ENCODE results near the gene CPA5. TPM values are rescaled to one million over a fixed set of nuclear protein-coding genes. Genes with fewer than 3 reads are reported as not detected.

CPA5 gene
- total and polyA plus RNA-seq, 2 of the 8 experiments (the other 6 are each of a cell fraction or from before 2014, with no cell fraction given), result 0.12 TPM; not detected in 1

DNA sequence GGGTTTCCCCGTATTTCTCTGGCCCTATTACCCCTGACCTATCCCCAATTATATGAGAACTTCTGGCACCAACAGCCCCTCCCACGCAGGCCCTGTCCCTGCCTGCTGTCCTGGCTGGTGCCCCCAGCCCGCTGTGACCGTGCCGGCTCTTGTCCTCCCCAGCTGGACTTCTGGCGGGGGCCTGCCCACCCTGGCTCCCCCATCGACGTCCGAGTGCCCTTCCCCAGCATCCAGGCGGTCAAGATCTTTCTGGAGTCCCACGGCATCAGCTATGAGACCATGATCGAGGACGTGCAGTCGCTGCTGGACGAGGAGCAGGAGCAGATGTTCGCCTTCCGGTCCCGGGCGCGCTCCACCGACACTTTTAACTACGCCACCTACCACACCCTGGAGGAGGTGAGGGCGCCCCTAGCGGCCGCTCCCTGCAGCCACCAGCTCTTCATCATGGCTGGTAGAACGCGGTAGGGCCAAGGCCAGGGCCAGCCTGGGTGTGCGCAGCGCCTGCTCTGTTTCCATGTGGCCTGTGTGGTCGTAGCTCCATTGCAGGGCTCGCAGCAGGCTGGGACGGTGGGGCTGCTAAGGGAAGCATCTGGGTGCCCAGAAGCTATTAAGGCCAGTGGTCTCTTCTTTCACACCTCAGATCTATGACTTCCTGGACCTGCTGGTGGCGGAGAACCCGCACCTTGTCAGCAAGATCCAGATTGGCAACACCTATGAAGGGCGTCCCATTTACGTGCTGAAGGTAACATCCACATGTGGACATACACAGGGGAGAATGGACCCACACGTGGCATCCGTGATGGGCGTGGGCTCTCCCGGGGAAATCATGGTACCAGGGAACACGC, 37.1 kb downstream of the CPA5 start (continued):
- TF ChIP-seq, protein P1, sequence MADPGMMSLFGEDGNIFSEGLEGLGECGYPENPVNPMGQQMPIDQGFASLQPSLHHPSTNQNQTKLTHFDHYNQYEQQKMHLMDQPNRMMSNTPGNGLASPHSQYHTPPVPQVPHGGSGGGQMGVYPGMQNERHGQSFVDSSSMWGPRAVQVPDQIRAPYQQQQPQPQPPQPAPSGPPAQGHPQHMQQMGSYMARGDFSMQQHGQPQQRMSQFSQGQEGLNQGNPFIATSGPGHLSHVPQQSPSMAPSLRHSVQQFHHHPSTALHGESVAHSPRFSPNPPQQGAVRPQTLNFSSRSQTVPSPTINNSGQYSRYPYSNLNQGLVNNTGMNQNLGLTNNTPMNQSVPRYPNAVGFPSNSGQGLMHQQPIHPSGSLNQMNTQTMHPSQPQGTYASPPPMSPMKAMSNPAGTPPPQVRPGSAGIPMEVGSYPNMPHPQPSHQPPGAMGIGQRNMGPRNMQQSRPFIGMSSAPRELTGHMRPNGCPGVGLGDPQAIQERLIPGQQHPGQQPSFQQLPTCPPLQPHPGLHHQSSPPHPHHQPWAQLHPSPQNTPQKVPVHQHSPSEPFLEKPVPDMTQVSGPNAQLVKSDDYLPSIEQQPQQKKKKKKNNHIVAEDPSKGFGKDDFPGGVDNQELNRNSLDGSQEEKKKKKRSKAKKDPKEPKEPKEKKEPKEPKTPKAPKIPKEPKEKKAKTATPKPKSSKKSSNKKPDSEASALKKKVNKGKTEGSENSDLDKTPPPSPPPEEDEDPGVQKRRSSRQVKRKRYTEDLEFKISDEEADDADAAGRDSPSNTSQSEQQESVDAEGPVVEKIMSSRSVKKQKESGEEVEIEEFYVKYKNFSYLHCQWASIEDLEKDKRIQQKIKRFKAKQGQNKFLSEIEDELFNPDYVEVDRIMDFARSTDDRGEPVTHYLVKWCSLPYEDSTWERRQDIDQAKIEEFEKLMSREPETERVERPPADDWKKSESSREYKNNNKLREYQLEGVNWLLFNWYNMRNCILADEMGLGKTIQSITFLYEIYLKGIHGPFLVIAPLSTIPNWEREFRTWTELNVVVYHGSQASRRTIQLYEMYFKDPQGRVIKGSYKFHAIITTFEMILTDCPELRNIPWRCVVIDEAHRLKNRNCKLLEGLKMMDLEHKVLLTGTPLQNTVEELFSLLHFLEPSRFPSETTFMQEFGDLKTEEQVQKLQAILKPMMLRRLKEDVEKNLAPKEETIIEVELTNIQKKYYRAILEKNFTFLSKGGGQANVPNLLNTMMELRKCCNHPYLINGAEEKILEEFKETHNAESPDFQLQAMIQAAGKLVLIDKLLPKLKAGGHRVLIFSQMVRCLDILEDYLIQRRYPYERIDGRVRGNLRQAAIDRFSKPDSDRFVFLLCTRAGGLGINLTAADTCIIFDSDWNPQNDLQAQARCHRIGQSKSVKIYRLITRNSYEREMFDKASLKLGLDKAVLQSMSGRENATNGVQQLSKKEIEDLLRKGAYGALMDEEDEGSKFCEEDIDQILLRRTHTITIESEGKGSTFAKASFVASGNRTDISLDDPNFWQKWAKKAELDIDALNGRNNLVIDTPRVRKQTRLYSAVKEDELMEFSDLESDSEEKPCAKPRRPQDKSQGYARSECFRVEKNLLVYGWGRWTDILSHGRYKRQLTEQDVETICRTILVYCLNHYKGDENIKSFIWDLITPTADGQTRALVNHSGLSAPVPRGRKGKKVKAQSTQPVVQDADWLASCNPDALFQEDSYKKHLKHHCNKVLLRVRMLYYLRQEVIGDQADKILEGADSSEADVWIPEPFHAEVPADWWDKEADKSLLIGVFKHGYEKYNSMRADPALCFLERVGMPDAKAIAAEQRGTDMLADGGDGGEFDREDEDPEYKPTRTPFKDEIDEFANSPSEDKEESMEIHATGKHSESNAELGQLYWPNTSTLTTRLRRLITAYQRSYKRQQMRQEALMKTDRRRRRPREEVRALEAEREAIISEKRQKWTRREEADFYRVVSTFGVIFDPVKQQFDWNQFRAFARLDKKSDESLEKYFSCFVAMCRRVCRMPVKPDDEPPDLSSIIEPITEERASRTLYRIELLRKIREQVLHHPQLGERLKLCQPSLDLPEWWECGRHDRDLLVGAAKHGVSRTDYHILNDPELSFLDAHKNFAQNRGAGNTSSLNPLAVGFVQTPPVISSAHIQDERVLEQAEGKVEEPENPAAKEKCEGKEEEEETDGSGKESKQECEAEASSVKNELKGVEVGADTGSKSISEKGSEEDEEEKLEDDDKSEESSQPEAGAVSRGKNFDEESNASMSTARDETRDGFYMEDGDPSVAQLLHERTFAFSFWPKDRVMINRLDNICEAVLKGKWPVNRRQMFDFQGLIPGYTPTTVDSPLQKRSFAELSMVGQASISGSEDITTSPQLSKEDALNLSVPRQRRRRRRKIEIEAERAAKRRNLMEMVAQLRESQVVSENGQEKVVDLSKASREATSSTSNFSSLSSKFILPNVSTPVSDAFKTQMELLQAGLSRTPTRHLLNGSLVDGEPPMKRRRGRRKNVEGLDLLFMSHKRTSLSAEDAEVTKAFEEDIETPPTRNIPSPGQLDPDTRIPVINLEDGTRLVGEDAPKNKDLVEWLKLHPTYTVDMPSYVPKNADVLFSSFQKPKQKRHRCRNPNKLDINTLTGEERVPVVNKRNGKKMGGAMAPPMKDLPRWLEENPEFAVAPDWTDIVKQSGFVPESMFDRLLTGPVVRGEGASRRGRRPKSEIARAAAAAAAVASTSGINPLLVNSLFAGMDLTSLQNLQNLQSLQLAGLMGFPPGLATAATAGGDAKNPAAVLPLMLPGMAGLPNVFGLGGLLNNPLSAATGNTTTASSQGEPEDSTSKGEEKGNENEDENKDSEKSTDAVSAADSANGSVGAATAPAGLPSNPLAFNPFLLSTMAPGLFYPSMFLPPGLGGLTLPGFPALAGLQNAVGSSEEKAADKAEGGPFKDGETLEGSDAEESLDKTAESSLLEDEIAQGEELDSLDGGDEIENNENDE (IDR thresholded peaks at IDR 0.05; ENCODE audit: insufficient replicate concordance, low read length), result no peak
- no peak for TF ChIP-seq CEBPB (IDR thresholded peaks at IDR 0.05; ENCODE audit: low read depth, low read length)
- no peak for TF ChIP-seq GTF2F1 (IDR thresholded peaks at IDR 0.05; ENCODE audit: borderline replicate concordance, low read depth, low read length)
- no peak for TF ChIP-seq RXRA (IDR thresholded peaks at IDR 0.05; ENCODE audit: insufficient read depth, low read depth, low read length)
- TF ChIP-seq RBBP5 (IDR thresholded peaks at IDR 0.05; ENCODE audit: borderline replicate concordance, low read depth, low read length), result no peak
- peak; percentile 57; the same call in 1 of the 2 replicates for TF ChIP-seq YY1 (IDR thresholded peaks at IDR 0.05; ENCODE audit: low read depth, low read length)
- TF ChIP-seq CREB1 (IDR thresholded peaks at IDR 0.05), result 0 out of 2 replicates have a peak, but pooled peaks have one; percentile 17
- TF ChIP-seq FOSL1 (IDR thresholded peaks at IDR 0.05; ENCODE audit: insufficient read depth, low read depth, low read length), result no peak
- no peak for TF ChIP-seq SP4 (IDR thresholded peaks at IDR 0.05; ENCODE audit: low read length)
- no peak for TF ChIP-seq BRCA1 (IDR thresholded peaks at IDR 0.05; ENCODE audit: low read depth, low read length)

Measured in H1 (cell line).